Esophagus muscularis mucosa (tissue), 4 donors: ENCODE data around the gene TMEM185B.

Experiments used
- CTCF ChIP-seq, 3 experiments: fragments of 200-600 bp in 2 of 3; fragments of 450-650 bp in 1 of 3; sonication (generic) in 2 of 3; IDR thresholded peaks; one replicate each; pipeline ENCODE4 v1.5.1; 2017 to 2019; ENCODE audit warnings: antibody characterized with exemption in 3 of 3, mild to moderate bottlenecking in 2 of 3, moderate library complexity in 1 of 3
- EP300 ChIP-seq: sonication (generic); formaldehyde crosslinking; IDR thresholded peaks from one replicate; pipeline ENCODE4 v1.6.1; 2017; ENCODE audit warnings: antibody characterized with exemption
- POLR2A ChIP-seq: fragments of 450-650 bp; IDR thresholded peaks from one replicate; pipeline ENCODE4 v1.6.1; 2017; ENCODE audit warnings: antibody characterized with exemption, moderate library complexity, mild to moderate bottlenecking, low read depth
- POLR2AphosphoS5 ChIP-seq, 2 donors: sonication (generic); formaldehyde crosslinking; IDR thresholded peaks; one replicate each; pipeline ENCODE4 v1.6.1; 2017; ENCODE audit warnings: antibody characterized with exemption in 2 of 2

- TF ChIP-seq POLR2AphosphoS5 (IDR thresholded peaks at IDR 0.05) = no peak
- no peak for TF ChIP-seq CTCF (IDR thresholded peaks at IDR 0.05)
- no peak for TF ChIP-seq POLR2A
- TF ChIP-seq EP300 = no peak
These were observed 39.7 kb upstream of the TMEM185B start for GRCh38 chr2:120262761-120263428.
